ENCODE results near the gene SGO2.
"Not testable (repeated sequence)": the region's sequence is repeated elsewhere in the genome, so short reads cannot be mapped to it uniquely, and the experiment has no call there.

The SGO2 gene

GRCh38 chr2:200525551-200525881 is 491 bp upstream of the SGO2 start:
- H3K9me3 Mint-ChIP-seq: no peaks in the 10 kb centered on the region
- no peaks in the 10 kb centered on the region for H3K36me3 Mint-ChIP-seq (ENCODE audit: low read depth)
- no peak for DNase-seq
- H3K27me3 Mint-ChIP-seq (ENCODE audit: low read depth, poor library complexity): peaks cover 19% of the 10 kb centered on the region
- peaks cover 27% of the 10 kb centered on the region for H3K4me1 Mint-ChIP-seq
- H3K4me3 Mint-ChIP-seq: peak overlapping the region; percentile 98
- TF ChIP-seq CTCF (IDR thresholded peaks at IDR 0.05): no peak
- no peak overlapping the region for H3K27ac Mint-ChIP-seq

DNA sequence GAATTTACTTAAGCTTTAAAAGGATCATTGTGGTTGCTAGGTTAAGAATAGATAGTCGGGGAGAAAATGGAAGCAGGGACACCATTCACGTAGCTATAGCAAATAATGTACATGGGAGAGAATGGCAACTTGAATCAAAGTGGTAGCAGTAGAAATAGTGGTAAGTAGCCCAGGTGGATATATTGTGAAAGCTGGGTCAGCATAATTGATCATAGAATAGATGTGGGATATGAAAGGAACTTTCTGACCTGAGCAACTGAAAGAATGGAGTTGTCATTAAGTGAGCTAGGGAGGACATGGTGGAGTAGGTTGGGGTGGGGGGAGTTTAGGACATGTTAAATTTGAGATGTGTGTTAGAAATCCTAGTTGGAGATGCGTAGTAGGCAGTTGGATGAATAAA is 2.2 kb downstream of the SGO2 start:
- H3K27ac Mint-ChIP-seq: no peak overlapping the region
- DNase-seq: no peak
- H3K4me3 Mint-ChIP-seq: no peak overlapping the region
- H3K4me1 Mint-ChIP-seq: peaks cover 27% of the 10 kb centered on the region
- H3K27me3 Mint-ChIP-seq (ENCODE audit: low read depth, poor library complexity): peaks cover 16% of the 10 kb centered on the region
- no peak for TF ChIP-seq CTCF (IDR thresholded peaks at IDR 0.05)
- no peaks in the 10 kb centered on the region for H3K36me3 Mint-ChIP-seq (ENCODE audit: low read depth)
- H3K9me3 Mint-ChIP-seq: no peaks in the 10 kb centered on the region

DNA sequence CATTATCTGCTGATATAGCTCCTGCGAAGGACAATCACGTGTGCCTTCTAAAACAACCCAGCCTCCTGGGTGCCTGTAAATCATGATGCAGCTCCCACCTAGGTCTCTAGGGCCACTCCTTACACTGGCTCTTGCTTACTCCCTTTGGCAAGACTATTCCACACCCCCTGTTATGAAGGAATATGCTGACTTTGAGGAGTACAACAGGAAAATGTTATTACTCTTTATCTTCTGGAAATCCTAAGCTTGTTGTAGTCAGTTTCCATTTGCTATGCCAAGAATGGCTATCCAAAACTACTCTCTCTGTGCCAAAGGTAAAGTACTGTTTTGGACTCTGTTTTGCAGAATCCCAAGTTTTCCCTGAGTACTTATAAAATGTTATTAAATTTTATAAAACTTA is 7.7 kb downstream of the SGO2 start:
- no peak for TF ChIP-seq CTCF (IDR thresholded peaks at IDR 0.05)
- peaks cover 5% of the 10 kb centered on the region for H3K36me3 Mint-ChIP-seq (ENCODE audit: low read depth)
- no peaks in the 10 kb centered on the region for H3K9me3 Mint-ChIP-seq
- H3K27ac Mint-ChIP-seq: no peak overlapping the region
- H3K4me3 Mint-ChIP-seq: no peak overlapping the region
- no peaks in the 10 kb centered on the region for H3K27me3 Mint-ChIP-seq (ENCODE audit: low read depth, poor library complexity)
- H3K4me1 Mint-ChIP-seq: peaks cover under 1% of the 10 kb centered on the region
- DNase-seq: no peak

- Mint-ChIP-seq H3K4me3 (no peak overlapping the region), H3K4me1 (no peaks in the 10 kb centered on the region), H3K9me3 (no peaks in the 10 kb centered on the region), H3K36me3 (ENCODE audit: low read depth) (peaks cover 13% of the 10 kb centered on the region), H3K27me3 (ENCODE audit: low read depth, poor library complexity) (no peaks in the 10 kb centered on the region), H3K27ac (no peak overlapping the region)
- DNase-seq: no peak
- no peak for TF ChIP-seq CTCF (IDR thresholded peaks at IDR 0.05)
These were observed 8.6 kb downstream of the SGO2 start for GRCh38 chr2:200534572-200534971.

DNA sequence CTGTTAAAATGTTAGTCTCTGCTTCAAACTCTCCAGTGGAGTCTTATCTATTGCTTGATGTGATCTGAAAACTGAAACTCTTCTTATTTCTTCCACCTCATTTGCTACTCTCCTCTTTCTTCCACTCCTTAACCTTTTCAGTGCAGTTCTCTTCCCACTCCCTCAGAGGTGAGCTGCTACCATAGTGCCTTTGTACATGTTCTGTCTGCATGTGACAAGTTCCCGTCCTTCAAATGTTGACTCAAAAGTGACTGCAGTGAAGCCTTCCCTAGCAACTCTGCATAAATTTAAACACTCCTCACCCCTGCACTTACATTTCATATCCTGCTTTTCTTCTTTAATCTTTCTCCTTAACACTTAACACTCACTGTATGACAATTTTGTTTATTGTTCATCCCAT is 12.1 kb downstream of the SGO2 start:
- no peak overlapping the region for H3K27ac Mint-ChIP-seq
- H3K4me1 Mint-ChIP-seq: no peaks in the 10 kb centered on the region
- no peak for TF ChIP-seq CTCF (IDR thresholded peaks at IDR 0.05)
- no peak overlapping the region for H3K4me3 Mint-ChIP-seq
- H3K27me3 Mint-ChIP-seq (ENCODE audit: low read depth, poor library complexity): no peaks in the 10 kb centered on the region
- peaks cover 44% of the 10 kb centered on the region for H3K36me3 Mint-ChIP-seq (ENCODE audit: low read depth)
- no peaks in the 10 kb centered on the region for H3K9me3 Mint-ChIP-seq
- DNase-seq: no peak

- DNase-seq: no peak
- peaks cover 7% of the 10 kb centered on the region for H3K9me3 Mint-ChIP-seq
- H3K4me1 Mint-ChIP-seq: no peaks in the 10 kb centered on the region
- no peak overlapping the region for H3K4me3 Mint-ChIP-seq
- no peak for TF ChIP-seq CTCF (IDR thresholded peaks at IDR 0.05)
- H3K27me3 Mint-ChIP-seq (ENCODE audit: low read depth, poor library complexity): peaks cover 2% of the 10 kb centered on the region
- H3K36me3 Mint-ChIP-seq (ENCODE audit: low read depth): peaks cover 71% of the 10 kb centered on the region
- H3K27ac Mint-ChIP-seq: no peak overlapping the region
These were observed 14.8 kb downstream of the SGO2 start for GRCh38 chr2:200540793-200541192.

DNA sequence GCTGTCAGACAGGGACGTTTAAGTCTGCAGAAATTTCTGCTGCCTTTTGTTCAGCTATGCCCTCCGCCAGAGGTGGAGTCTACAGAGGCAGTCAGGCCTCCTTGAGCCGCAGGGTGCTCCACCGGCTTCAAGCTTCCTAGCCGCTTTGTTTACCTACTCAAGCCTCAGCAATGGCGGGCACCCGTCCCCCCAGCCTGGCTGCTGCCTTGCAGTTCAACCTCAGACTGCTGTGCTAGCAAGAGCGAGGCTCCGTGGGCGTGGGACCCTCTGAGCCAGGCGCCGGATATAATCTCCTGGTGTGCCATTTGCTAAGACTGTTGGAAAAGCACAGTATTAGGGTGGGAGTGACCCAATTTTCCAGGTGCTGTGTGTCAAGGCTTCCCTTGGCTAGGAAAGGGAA is 40.6 kb downstream of the SGO2 start:
- not testable (repeated sequence) for DNase-seq; H3K27ac Mint-ChIP-seq; H3K4me1 Mint-ChIP-seq; H3K4me3 Mint-ChIP-seq; H3K27me3 Mint-ChIP-seq (ENCODE audit: low read depth, poor library complexity)
- Mint-ChIP-seq H3K9me3 (peaks cover 62% of the 10 kb centered on the region), H3K36me3 (ENCODE audit: low read depth) (peaks cover 76% of the 10 kb centered on the region)

All from nephron progenitor cell (in vitro differentiated cells).